IMR-90 (cell line): ENCODE results near the gene PDE8B. TPM values are rescaled to one million over a fixed set of nuclear protein-coding genes. Genes with fewer than 3 reads are reported as not detected.
"Not testable (repeated sequence)": the region's sequence is repeated elsewhere in the genome, so short reads cannot be mapped to it uniquely, and the experiment has no call there.

Experiments used
- ATAC-seq: fragments of 200-7000 bp; cut with Tn5 transposase; 2 replicates; pipeline ENCODE4 v1.9.1; 2020; ENCODE audit warnings: low read depth, mild to moderate bottlenecking, moderate library complexity
- BruUV-seq: library from RNA; stranded (reverse); fragments of 400-500 nt; replicated peaks from 2 replicates; lab custom pipeline; 2021; lab: Mats Ljungman, UMichigan
- CTCF ChIA-PET: fragments of 300-600 bp; formaldehyde crosslinking; extraction: SDS; loops from one replicate; lab custom pipeline; 2021; ENCODE audit warnings: antibody characterized with exemption; lab: Yijun Ruan, JAX
- POLR2A ChIA-PET: fragments of 300-600 bp; sonication (Branson Sonifier 250); formaldehyde crosslinking; loops from one replicate; lab custom pipeline; 2022; ENCODE audit warnings: antibody characterized with exemption; ENCODE audit not compliant: unreplicated experiment; lab: Charles Lee
- DNase-seq: peaks from one replicate; pipeline ENCODE4 v3.0.0; 2013
- H2AFZ ChIP-seq: replicated peaks from 2 replicates; pipeline ENCODE3; 2013; ENCODE audit warnings: low read length, mild to moderate bottlenecking; ENCODE audit not compliant: poor library complexity
- H2AK5ac ChIP-seq: 2 replicates; pipeline ENCODE4 v1.6.1; 2013; ENCODE audit warnings: low read depth, low read length, inconsistent platforms
- H2AK9ac ChIP-seq: replicated peaks from 2 replicates; pipeline ENCODE3; 2013; ENCODE audit warnings: mild to moderate bottlenecking, low read depth, low read length, moderate library complexity; ENCODE audit not compliant: poor library complexity
- H2BK120ac ChIP-seq: 2 replicates; pipeline ENCODE4 v1.6.1; 2013; ENCODE audit warnings: low read depth, low read length, inconsistent platforms
- H2BK15ac ChIP-seq: 3 replicates; pipeline ENCODE4 v1.6.1; 2013; ENCODE audit warnings: low read depth, low read length, inconsistent platforms
- H2BK20ac ChIP-seq: 2 replicates; pipeline ENCODE4 v1.6.1; 2013; ENCODE audit warnings: low read depth, mild to moderate bottlenecking, inconsistent platforms, low read length, moderate library complexity
- H2BK5ac ChIP-seq: 2 replicates; pipeline ENCODE4 v1.6.1; 2013; ENCODE audit warnings: mild to moderate bottlenecking, low read depth, low read length, inconsistent platforms; ENCODE audit not compliant: poor library complexity, severe bottlenecking
- H3K14ac ChIP-seq: replicated peaks from 2 replicates; pipeline ENCODE4 v1.6.1; 2013; ENCODE audit warnings: low read depth, low read length, inconsistent platforms
- H3K18ac ChIP-seq: 2 replicates; pipeline ENCODE4 v1.6.1; 2013; ENCODE audit warnings: low read depth, low read length, control low read depth
- H3K23ac ChIP-seq: 2 replicates; pipeline ENCODE4 v1.6.1; 2013; ENCODE audit warnings: low read depth, low read length, inconsistent platforms
- H3K27ac ChIP-seq: 2 replicates; pipeline ENCODE4 v1.5.1; 2013; ENCODE audit warnings: mild to moderate bottlenecking, control low read depth, low read length; ENCODE audit not compliant: insufficient read depth
- H3K27me3 ChIP-seq: 2 replicates; pipeline ENCODE4 v1.6.1; 2013; ENCODE audit warnings: low read length; ENCODE audit not compliant: control insufficient read depth, insufficient read depth
- H3K36me3 ChIP-seq: 2 replicates; pipeline ENCODE4 v1.6.1; 2013; ENCODE audit warnings: low read length, mixed read lengths; ENCODE audit not compliant: control insufficient read depth, insufficient read depth
- H3K4ac ChIP-seq: 2 replicates; pipeline ENCODE4 v1.6.1; 2013; ENCODE audit warnings: low read depth, low read length, inconsistent platforms
- H3K4me1 ChIP-seq: 2 replicates; pipeline ENCODE4 v1.6.1; 2013; ENCODE audit warnings: low read length, mixed read lengths; ENCODE audit not compliant: control insufficient read depth, insufficient read depth
- H3K4me2 ChIP-seq: 2 replicates; pipeline ENCODE4 v1.6.1; 2013; ENCODE audit warnings: low read depth, mild to moderate bottlenecking, control low read depth, low read length, moderate library complexity
- H3K4me3 ChIP-seq: 2 replicates; pipeline ENCODE4 v1.5.1; 2013; ENCODE audit warnings: low read depth, mild to moderate bottlenecking, control low read depth, low read length, moderate library complexity; ENCODE audit not compliant: insufficient read depth
- H3K56ac ChIP-seq: 2 replicates; pipeline ENCODE4 v1.6.1; 2013; ENCODE audit warnings: low read length, inconsistent platforms; ENCODE audit not compliant: insufficient read depth; ENCODE audit errors: extremely low read depth
- H3K79me1 ChIP-seq, 2 experiments: 2 replicates each; pipeline ENCODE4 v1.6.1; 2013; ENCODE audit warnings: low read length in 2 of 2, inconsistent platforms in 1 of 2, low read depth in 1 of 2
- H3K9ac ChIP-seq: 2 replicates; pipeline ENCODE4 v1.6.1; 2013; ENCODE audit warnings: low read depth, low read length, control low read depth
- H3K9me1 ChIP-seq: 2 replicates; pipeline ENCODE4 v1.6.1; 2013; ENCODE audit warnings: low read length, inconsistent platforms; ENCODE audit not compliant: insufficient read depth
- H3K9me3 ChIP-seq: 2 replicates; pipeline ENCODE4 v1.6.1; 2013; ENCODE audit warnings: low read length; ENCODE audit not compliant: control insufficient read depth, insufficient read depth
- H4K20me1 ChIP-seq: 2 replicates; pipeline ENCODE4 v1.6.1; 2013; ENCODE audit warnings: low read length, inconsistent platforms; ENCODE audit not compliant: insufficient read depth
- H4K5ac ChIP-seq: 2 replicates; pipeline ENCODE4 v1.6.1; 2013; ENCODE audit warnings: mild to moderate bottlenecking, low read depth, low read length, control low read depth
- H4K8ac ChIP-seq, 2 experiments: 2 replicates each; pipeline ENCODE4 v1.6.1; 2013; ENCODE audit warnings: low read depth in 2 of 2, low read length in 2 of 2, control low read depth in 1 of 2, inconsistent platforms in 1 of 2
- H4K91ac ChIP-seq: 2 replicates; pipeline ENCODE4 v1.6.1; 2013; ENCODE audit warnings: low read depth, low read length, inconsistent platforms; ENCODE audit not compliant: insufficient read depth
- POLR2A ChIP-seq: IDR thresholded peaks from 2 replicates; pipeline ENCODE4 v1.6.1; 2012; ENCODE audit warnings: mild to moderate bottlenecking, low read depth, low read length
- WGBS, 2 experiments: methylation state at CpG; one replicate each; pipeline versions ENCODE4 v1.1.5 to v1.1.7; 2013; ENCODE audit warnings: missing lambda C conversion rate in 2 of 2; ENCODE audit not compliant: insufficient read length in 1 of 2; ENCODE audit errors: extremely low coverage in 2 of 2; 5-methylcytosine and 5-hydroxymethylcytosine counted together
- dilution Hi-C: fragments of 300-500 bp; cut with HindIII; formaldehyde crosslinking; loops from one replicate; pipeline ENCODE4 v1.14.3; 2018; ENCODE audit warnings: low sequenced_read_pairs; ENCODE audit not compliant: unreplicated experiment
- in situ Hi-C: fragments of 300-500 bp; cut with MboI; formaldehyde crosslinking; loops from 3 replicates; pipeline ENCODE4 v1.14.3; 2019; ENCODE audit warnings: low sequenced_read_pairs, inconsistent platforms, mixed read lengths
- intact Hi-C: fragments of 100-400 bp; cut with micrococcal nuclease; formaldehyde crosslinking; loops from 2 replicates; pipeline ENCODE4 v1.10.0; 2022
- polyA plus RNA-seq, 3 experiments: library from polyadenylated mRNA; depleted of rRNA; stranded (reverse); fragments of >200 nt; gene quantifications; 2 replicates each; pipeline ENCODE4 v1.2.3, GENCODE V29; 2012; ENCODE audit warnings: low replicate concordance in 1 of 3
- total RNA-seq: library from RNA; depleted of rRNA; stranded (reverse); fragments of >200 nt; gene quantifications from 2 replicates; pipeline ENCODE4 v1.2.3, GENCODE V29; 2012

Gene PDE8B
- total and polyA plus RNA-seq, 2 of the 4 experiments (the other 2 are of a cell fraction), result under 0.01 to 0.03 TPM

- BruUV-seq, result no TSS peak
- Histone ChIP-seq H3K56ac (no peak overlapping the region), H3K18ac (no peak overlapping the region), H2BK120ac (no peak overlapping the region), H3K23ac (no peak overlapping the region), H3K4ac (no peak overlapping the region), H2AK9ac (no peak overlapping the region), H3K14ac (no peak overlapping the region), H3K36me3 (no peaks in the 10 kb centered on the region), H3K27ac (no peak overlapping the region), H3K27me3 (peaks cover 12% of the 10 kb centered on the region), H3K4me1 (no peaks in the 10 kb centered on the region), H3K9me3 (no peaks in the 10 kb centered on the region), H3K4me3 (no peak overlapping the region), H2AK5ac (no peak overlapping the region), H4K20me1 (no peaks in the 10 kb centered on the region), H4K8ac (no peak overlapping the region), H2BK5ac (no peak overlapping the region), H3K9ac (no peak overlapping the region), H3K9me1 (no peaks in the 10 kb centered on the region), H4K91ac (no peak overlapping the region), H2BK20ac (no peak overlapping the region), H2BK15ac (no peak overlapping the region), H4K5ac (no peak overlapping the region), H3K4me2 (no peak overlapping the region), H2AFZ (no peak overlapping the region), H3K79me1 (no peaks in the 10 kb centered on the region)
- in situ Hi-C loops, result no loop called here
- ChIA-PET POLR2A (no interaction called here), CTCF (no interaction called here)
- DNase-seq, result no peak
- intact Hi-C loops, result no loop called here
- ATAC-seq, result no peak
- dilution Hi-C loops, result no loop called here
- TF ChIP-seq POLR2A, result no peak
- WGBS, 2 experiments, result 42% methylated on average over 3 of the region's 4 CpGs; no CpG with 5 or more reads in 1 of the 2 experiments
Observed at GRCh38 chr5:77380636-77381035, 170.2 kb downstream of the PDE8B start.

GRCh38 chr5:77383336-77383735 is 172.9 kb downstream of the PDE8B start:
- WGBS, 2 experiments, result no CpG with 5 or more reads among the region's 2 CpGs
- dilution Hi-C loops, BruUV-seq: not testable (repeated sequence)

More at GRCh38 chr5:77383336-77383735, 172.9 kb downstream of the PDE8B start:
- H4K5ac ChIP-seq, H2BK5ac ChIP-seq, H3K4me1 ChIP-seq, CTCF ChIA-PET, H3K4me2 ChIP-seq, H3K36me3 ChIP-seq, H3K14ac ChIP-seq, ATAC-seq, H3K9me1 ChIP-seq, H2AK9ac ChIP-seq, H2BK20ac ChIP-seq, H3K4ac ChIP-seq, H3K18ac ChIP-seq, H3K4me3 ChIP-seq, H3K9me3 ChIP-seq, H3K27ac ChIP-seq, H2BK15ac ChIP-seq, POLR2A ChIA-PET, H3K27me3 ChIP-seq, intact Hi-C loops, H3K9ac ChIP-seq, H3K23ac ChIP-seq, H3K56ac ChIP-seq, H3K79me1 ChIP-seq, H4K8ac ChIP-seq, H2AFZ ChIP-seq, in situ Hi-C loops, DNase-seq, H2AK5ac ChIP-seq, H4K91ac ChIP-seq, H4K20me1 ChIP-seq, H2BK120ac ChIP-seq: not testable (repeated sequence)
